ENCODE measurements around the gene ARHGAP4. TPM values are rescaled to one million over a fixed set of nuclear protein-coding genes. Genes with fewer than 3 reads are reported as not detected.
A peak's percentile ranks its signal among the peaks of the same experiment; 100 is the strongest.

The ARHGAP4 gene
- total RNA-seq, 1 donor from 2014 or later, result 94.3 TPM

DNA sequence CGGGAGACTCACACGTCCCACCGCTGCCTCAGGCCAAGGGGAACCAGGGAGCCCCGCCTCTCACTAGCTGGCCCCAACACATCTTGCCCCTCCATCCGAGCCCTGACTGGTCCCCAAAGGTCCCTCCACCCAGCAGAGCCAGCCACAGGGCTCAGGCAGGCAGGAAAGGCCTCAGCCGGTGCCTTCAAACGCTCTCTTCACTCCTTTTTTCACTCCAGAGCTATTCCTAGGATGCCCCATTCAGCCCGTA is 1.5 kb upstream of the ARHGAP4 start:
- peaks cover 8 to 11% of the 10 kb centered on the region in 2 donors for H3K4me1 ChIP-seq
- intact Hi-C loops (cut with DNase I), result no loop called here

GRCh38 chrX:153926858-153927671 is 1.0 kb upstream of the ARHGAP4 start:
- H3K4me1 ChIP-seq, result peaks cover 8 to 11% of the 10 kb centered on the region in 2 donors
- intact Hi-C loops (cut with DNase I), result no loop called here
- peak overlapping the region; percentile 66 to 76 for H3K4me3 ChIP-seq

More for the DNA sequence above, 1.5 kb upstream of the ARHGAP4 start:
- peaks cover 19 to 24% of the 10 kb centered on the region in 2 donors for H3K36me3 ChIP-seq
- DNase-seq (ENCODE audit: low spot score in 2 of 2), result no peak
- H3K4me3 ChIP-seq, result peak overlapping the region; percentile 66 to 76
- no peak for TF ChIP-seq CTCF (IDR thresholded peaks at IDR 0.05)
- peak overlapping the region; percentile 92 to 97 for H3K27ac ChIP-seq
- H3K9me3 ChIP-seq, result no peaks in the 10 kb centered on the region
- no peaks in the 10 kb centered on the region for H3K27me3 ChIP-seq

DNA sequence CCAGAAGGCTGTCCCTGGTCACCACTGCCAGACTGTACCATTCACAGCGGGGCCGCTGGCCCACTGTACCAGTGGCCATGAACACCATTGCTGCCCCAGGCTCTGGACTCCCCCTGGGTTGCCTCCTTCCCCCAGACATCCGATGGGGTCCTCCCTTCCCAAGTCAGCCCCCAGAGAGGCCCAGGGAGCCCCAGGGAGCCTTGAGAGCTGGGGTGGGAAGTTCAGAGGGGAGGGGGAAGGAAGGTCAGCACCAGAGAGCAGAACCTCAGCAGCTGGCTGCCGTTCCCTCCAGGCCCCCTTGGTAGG is 441 bp upstream of the ARHGAP4 start:
- peak in 1 of 2 donors; percentile 37 for DNase-seq (ENCODE audit: low spot score in 2 of 2)
- no peaks in the 10 kb centered on the region for H3K27me3 ChIP-seq
- intact Hi-C loops (cut with DNase I), result no loop called here
- H3K9me3 ChIP-seq, result no peaks in the 10 kb centered on the region
- no peak for TF ChIP-seq CTCF (IDR thresholded peaks at IDR 0.05)
- peak overlapping the region; percentile 92 to 97 for H3K27ac ChIP-seq
- H3K4me1 ChIP-seq, result peaks cover 8 to 11% of the 10 kb centered on the region in 2 donors
- H3K36me3 ChIP-seq, result peaks cover 10 to 16% of the 10 kb centered on the region in 2 donors
- H3K4me3 ChIP-seq, result peak overlapping the region in 1 of 2 donors; percentile 76

More at GRCh38 chrX:153926858-153927671, 1.0 kb upstream of the ARHGAP4 start:
- H3K9me3 ChIP-seq, result no peaks in the 10 kb centered on the region
- DNase-seq (ENCODE audit: low spot score in 2 of 2), result peak in 1 of 2 donors; percentile 73
- peak overlapping the region; percentile 92 to 97 for H3K27ac ChIP-seq
- H3K36me3 ChIP-seq, result peaks cover 15 to 21% of the 10 kb centered on the region in 2 donors
- no peak for TF ChIP-seq CTCF (IDR thresholded peaks at IDR 0.05)
- H3K27me3 ChIP-seq, result no peaks in the 10 kb centered on the region

DNA sequence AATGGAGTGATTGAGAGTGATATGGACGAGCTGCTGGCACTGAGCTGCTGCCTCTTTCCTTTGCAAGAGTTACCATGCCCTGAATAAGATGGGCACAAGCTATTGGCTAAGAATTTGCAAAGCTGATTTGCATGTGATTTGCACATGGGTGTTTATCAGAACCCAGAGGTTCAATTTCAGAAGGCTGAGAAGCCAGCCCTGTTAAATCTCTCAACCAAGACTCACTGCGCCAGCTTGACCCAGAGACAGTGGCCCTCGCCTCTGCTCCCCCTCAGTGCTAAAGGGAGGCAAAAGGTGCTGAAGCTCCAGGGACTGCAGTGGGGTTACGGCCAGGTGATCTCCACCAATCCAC is 701 bp downstream of the ARHGAP4 start:
- no peak for DNase-seq (ENCODE audit: low spot score in 2 of 2)
- Histone ChIP-seq H3K4me1 (peaks cover 8 to 11% of the 10 kb centered on the region in 2 donors), H3K27me3 (no peaks in the 10 kb centered on the region), H3K27ac (no peak overlapping the region), H3K36me3 (peaks cover 1 to 7% of the 10 kb centered on the region in 2 donors), H3K9me3 (no peaks in the 10 kb centered on the region), H3K4me3 (peak overlapping the region in 1 of 2 donors; percentile 76)
- intact Hi-C loops (cut with DNase I), result no loop called here
- no peak for TF ChIP-seq CTCF (IDR thresholded peaks at IDR 0.05)

DNA sequence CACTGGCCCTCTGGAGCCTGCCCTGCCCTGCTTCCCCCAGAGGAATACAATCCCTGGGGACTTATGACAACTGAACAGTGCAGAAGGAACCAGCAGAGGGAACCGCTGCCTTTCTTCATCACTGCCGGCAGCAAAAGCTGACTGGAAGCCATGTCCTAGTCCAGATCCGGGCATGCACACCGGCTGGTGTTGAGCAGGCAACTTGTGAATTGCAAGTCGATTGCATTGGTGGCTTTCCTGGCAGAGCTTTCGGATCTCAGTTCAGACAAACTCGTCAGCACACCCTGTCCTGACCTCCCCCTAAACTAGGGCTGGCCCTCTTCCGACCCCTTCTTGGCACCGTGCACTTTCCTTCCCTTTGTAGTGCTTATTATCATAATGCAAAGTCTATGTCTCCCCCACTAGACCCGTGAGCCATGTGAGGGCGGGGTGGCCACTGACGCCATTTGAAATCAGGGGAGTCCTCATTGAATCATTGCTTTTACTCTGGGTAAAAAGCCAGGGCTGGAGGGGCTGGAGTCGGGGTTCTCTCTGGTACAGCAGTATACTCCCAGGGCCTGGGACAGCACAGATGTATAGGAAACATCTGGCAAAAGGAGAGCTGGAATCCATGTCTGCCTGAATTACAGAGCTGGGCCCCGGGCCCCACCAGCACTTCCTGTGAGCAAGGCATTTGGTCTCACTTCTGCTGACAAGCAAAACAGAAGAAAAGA is 1.8 kb downstream of the ARHGAP4 start:
- H3K9me3 ChIP-seq, result no peaks in the 10 kb centered on the region
- no peak overlapping the region for H3K27ac ChIP-seq
- peak overlapping the region in 1 of 2 donors; percentile 1 for H3K4me3 ChIP-seq
- TF ChIP-seq CTCF (IDR thresholded peaks at IDR 0.05), result peak in 2 of 3 experiments; percentile 3 to 18
- intact Hi-C loops (cut with DNase I), result no loop called here
- peaks cover 8 to 11% of the 10 kb centered on the region in 2 donors for H3K4me1 ChIP-seq
- DNase-seq (ENCODE audit: low spot score in 2 of 2), result no peak
- H3K36me3 ChIP-seq, result no peaks in the 10 kb centered on the region
- H3K27me3 ChIP-seq, result no peaks in the 10 kb centered on the region
